ENCODE results near the gene ATP13A4.

Gene ATP13A4, protein sequence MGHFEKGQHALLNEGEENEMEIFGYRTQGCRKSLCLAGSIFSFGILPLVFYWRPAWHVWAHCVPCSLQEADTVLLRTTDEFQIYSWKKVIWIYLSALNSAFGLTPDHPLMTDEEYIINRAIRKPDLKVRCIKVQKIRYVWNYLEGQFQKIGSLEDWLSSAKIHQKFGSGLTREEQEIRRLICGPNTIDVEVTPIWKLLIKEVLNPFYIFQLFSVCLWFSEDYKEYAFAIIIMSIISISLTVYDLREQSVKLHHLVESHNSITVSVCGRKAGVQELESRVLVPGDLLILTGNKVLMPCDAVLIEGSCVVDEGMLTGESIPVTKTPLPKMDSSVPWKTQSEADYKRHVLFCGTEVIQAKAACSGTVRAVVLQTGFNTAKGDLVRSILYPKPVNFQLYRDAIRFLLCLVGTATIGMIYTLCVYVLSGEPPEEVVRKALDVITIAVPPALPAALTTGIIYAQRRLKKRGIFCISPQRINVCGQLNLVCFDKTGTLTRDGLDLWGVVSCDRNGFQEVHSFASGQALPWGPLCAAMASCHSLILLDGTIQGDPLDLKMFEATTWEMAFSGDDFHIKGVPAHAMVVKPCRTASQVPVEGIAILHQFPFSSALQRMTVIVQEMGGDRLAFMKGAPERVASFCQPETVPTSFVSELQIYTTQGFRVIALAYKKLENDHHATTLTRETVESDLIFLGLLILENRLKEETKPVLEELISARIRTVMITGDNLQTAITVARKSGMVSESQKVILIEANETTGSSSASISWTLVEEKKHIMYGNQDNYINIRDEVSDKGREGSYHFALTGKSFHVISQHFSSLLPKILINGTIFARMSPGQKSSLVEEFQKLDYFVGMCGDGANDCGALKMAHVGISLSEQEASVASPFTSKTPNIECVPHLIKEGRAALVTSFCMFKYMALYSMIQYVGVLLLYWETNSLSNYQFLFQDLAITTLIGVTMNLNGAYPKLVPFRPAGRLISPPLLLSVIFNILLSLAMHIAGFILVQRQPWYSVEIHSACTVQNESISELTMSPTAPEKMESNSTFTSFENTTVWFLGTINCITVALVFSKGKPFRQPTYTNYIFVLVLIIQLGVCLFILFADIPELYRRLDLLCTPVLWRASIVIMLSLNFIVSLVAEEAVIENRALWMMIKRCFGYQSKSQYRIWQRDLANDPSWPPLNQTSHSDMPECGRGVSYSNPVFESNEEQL

DNA sequence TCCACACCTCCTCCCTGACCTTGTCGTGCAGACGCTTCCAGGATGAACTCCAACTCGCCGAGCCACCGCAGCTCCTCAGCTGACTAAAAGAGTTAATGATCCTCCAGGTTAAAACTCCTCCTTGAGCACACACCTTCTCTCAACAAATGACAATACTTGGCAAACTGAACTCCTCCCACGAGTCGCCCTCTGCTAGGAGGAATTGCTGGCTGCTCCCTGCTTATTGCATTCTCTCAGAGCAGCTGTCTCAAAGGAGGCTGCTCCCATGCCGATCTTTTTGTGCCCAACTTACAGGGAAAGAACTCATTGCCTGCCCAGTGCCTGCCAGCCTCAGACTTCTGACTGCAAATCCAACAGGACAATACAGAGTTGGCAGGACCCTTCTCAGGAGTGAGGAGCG, at the start of gene ATP13A4:
Gene ATP13A4, minus strand, starts transcription at position 85 of the 400 bp plus-strand sequence. CDS start 96 bp downstream, outside the sequence.
- no peak for DNase-seq

DNA sequence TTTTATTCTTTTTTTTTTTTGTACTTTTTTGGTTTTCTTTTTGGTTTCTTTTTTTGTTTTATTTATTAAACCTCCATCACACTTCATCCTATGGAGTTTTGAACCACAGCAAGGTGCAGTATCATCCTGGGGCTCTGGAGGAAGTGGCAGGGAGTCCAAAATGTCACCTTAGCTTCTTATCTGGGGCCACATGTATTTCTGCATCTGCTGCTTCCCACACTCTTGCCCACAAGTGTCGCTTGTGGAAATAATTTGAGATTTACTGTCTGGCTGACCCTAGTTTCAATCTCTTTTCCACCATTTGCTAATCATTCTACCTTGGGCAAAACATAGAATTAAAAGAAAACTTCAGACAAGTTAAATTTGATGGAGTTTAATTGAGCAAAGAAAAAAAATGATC, 44.7 kb upstream of the ATP13A4 start:
- no peak for DNase-seq

DNA sequence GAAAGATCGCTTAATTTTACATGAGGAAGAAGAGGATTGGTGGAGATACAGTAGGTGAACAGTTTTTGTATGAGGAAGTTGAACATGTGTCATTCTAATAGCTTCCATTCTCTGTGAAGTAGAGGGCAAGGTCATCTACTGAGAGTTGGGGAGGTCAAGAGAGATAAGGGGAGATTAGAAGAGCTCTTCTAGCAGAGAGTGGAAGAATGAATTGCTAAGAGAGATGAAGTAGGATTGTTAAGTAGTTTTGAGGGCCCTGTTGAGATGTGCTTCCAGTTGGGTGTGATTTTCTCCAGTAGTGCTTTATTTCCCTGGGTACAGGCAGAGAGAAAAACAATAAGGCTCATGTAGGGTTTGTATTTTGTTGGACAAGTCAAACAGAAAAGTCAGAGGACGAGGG, 43.5 kb upstream of the ATP13A4 start:
- DNase-seq: no peak

DNA sequence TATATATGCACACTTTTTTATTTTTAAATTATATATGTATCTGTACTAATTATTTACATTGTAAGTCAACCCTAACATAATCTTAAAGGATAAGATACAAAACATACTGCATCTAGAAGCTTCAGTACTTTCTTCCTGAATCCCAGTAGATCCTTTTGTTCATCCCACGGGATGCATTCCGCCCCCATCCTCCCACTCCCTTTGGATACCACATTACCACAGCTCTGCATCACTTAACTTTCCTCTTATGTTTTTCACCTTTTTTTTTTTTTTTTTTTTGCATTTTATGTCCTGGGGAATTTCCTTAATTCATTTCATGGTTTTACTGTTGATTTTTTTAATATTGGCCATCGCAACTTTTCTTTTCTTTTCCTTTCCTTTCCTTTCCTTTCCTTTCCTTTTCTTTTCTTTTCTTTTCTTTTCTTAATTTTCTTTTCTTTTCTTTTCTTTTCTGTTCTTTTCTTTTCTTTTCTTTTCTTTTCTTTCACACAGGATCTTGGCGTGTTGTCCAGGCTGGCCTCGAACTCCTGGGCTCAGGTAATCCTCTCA, 41.3 kb upstream of the ATP13A4 start:
- DNase-seq: no peak

DNA sequence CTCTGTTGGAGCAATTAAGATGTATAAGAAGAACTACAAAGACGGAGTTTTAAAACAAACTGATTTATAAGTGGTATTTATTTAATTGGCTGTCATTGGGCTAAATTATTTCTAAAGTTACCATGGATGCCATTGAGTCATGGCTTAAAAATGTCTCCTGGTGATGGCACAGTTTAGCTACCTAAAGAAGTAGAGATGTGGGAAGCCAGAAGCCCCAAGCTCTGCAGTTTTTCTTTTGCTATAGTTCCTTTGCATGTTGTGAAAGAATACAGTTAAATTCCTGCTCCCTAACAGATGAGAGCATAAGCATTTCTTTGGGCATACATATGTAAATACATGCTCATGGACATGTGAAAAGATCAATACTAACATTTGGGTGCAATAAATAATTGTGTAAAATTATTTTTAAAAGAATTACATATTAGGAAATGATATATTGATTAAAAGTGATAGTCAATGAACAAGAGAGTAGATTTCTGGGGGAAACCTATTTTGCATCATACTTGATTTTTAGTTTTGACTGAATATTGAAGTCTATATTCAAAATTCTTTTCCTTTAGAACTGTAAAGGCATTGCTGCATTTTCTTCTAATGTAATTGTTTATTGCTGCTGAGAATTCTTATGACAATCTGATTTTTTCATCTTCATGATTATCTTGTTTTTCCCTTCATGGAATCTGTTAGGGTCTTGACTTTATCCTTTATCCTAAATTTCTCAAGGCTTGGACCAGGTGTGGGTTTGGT, 40.4 kb upstream of the ATP13A4 start:
- DNase-seq: no peak

DNA sequence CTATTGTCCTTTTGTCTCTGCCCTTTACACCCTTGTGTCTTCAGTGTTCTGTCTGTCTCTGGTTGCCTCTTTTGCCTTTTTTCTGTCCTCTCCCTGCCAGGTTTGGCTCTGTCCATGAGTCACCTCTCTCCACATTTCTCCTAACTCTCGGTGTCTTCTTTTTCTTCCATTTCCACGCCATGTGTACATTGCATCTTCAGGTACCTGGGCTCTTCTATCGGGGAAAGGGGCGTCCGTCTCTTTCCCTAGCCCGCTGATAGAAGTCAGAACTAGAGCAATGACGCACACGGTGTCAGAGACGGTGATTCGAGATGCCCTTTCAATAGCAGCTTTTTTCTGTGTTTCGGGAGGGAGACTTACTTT, 39.0 kb upstream of the ATP13A4 start:
- peak; percentile 70 for DNase-seq

DNA sequence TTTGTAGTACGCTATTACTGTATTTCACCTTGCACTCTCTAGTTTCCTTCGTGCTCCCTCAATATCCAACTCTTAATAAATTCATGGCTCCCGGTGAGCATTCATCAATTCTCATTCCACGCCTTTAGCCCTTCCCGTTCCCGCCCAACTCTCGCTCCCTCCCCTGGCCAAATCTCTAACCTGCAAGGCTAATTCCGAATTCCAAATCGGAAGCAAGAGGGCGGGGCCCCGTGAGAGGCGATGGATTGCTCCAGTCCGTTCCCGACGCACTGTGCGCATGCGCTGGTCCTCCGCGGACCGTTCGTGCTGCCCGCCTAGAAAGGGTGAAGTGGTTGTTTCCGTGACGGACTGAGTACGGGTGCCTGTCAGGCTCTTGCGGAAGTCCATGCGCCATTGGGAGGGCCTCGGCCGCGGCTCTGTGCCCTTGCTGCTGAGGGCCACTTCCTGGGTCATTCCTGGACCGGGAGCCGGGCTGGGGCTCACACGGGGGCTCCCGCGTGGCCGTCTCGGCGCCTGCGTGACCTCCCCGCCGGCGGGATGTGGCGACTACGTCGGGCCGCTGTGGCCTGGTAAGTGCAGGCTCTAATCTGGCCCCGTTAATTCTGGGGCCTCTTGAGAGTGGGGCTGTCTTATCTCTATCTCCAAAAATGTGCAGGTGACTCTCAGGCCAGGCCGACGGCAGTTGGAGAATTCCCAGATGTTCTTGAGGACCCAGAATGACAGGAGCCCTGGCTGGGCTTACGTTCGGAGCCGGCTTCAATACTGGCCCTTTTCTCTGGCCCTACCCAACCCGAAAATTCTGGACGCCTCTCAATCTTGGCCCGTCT, 38.4 kb upstream of the ATP13A4 start, which contains the start of gene OPA1:
Gene OPA1, plus strand, starts transcription at position 368 of the 827 bp plus-strand sequence. Its CDS starts 170 bp downstream, at position 538.
- peak; percentile 100 for DNase-seq

DNA sequence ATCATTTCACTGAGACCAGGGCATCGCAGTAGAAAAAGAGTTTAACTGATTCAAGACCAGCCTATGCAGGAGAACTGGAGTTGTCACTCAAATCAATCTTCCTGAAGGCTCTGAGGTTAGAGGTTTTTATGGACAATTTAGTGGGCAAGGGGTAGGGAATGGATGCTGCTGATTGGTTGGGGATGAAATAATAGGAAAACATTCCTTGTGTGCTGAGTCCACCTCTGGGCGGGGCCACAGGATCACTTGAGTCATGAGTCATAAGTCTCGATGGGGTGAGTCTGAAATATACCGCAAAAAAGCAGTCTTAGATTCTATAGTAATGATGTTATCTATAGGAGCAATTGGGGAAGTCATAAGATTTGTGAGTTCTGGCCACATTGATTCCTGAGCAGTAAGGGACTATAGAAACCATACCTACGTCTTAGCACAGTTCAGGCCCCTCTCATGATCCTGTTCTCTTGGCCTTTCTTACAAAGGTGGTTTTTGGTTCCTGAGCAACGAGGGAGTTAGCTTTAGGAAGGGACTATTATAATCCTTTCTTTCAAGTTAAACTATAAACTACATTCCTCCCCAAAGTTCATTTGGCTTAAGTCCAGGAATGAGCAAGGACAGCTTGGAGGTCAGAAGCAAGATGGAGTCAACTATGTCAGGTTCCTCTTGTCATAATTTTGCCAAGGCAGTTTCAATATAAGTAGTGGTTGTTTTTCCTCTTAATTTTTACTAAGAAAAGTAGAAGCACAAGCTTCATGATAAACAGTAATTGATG, 35.6 kb upstream of the ATP13A4 start:
- no peak for DNase-seq

DNA sequence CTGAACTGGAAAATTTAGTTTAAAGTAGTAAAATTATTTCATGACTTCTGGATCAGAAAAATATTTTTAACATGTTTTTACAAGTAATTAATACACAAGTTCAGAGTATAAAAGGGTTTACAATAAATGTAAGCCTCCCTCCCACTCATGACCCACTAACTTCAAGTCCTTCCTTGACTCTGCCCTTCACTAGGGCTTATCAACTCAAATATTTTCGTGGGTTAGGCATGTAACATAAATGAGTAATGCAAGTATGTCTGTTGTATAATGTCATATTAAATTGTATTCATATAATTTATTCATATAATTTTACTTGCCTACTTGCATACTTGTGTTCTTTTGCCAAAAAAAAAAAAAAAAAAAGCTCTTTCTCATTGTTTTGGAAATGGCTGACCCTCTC, 34.9 kb upstream of the ATP13A4 start:
- DNase-seq: no peak

DNA sequence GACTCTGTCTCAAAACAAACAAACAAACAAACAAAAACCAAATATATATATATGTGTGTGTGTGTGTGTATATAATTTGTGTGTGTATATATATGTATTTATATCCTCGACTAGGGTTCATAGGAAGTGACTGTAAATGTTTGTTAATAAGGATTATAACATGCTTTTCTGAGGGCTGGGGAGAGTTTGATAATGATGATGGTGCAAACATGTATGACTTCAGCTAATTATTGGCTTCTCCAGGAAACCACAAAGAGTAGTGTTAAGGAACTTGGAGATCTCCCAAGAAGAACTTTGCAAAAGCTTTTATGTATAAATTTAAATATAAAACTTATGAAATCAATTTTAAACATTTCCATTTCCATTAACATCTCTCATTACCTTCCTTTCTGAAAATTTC, 34.4 kb upstream of the ATP13A4 start:
- no peak for DNase-seq

DNA sequence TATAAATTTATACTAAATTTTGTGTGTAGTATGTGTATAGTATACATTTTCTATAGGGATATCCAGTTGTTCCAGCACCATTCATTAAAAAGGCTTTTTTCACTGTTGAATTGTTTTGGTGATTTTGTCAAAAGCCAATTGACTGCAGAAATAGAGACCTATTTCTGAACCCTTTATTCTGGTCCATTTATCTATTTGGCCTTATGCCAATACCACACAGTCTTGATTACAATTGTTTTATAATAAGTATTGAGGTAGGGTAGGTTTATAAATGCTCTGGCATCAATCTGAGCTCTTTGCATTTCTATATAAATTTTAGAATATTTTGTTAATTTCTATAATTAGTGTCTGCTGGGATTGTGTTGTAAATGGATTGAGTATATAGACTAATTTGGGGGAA, 31.8 kb upstream of the ATP13A4 start:
- DNase-seq: no peak

DNA sequence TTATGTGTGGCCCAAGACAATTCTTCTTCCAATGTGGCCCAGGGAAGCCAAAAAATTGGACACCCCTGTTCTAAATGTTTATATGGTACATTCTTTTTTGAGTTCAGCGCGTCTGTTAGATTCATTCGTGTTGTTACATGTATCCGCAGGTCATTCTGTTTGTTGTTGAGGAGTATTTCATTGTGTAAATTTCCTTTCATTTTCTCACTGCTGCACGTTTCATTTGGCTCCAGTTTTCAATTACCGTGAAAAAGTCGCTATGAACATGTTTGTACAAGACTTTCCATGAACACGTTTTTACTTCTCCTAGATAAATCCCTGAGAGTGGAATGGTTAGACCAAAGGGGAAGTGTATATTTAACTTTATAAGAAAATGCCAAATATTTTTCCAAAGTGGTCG, 30.8 kb upstream of the ATP13A4 start:
- no peak for DNase-seq

DNA sequence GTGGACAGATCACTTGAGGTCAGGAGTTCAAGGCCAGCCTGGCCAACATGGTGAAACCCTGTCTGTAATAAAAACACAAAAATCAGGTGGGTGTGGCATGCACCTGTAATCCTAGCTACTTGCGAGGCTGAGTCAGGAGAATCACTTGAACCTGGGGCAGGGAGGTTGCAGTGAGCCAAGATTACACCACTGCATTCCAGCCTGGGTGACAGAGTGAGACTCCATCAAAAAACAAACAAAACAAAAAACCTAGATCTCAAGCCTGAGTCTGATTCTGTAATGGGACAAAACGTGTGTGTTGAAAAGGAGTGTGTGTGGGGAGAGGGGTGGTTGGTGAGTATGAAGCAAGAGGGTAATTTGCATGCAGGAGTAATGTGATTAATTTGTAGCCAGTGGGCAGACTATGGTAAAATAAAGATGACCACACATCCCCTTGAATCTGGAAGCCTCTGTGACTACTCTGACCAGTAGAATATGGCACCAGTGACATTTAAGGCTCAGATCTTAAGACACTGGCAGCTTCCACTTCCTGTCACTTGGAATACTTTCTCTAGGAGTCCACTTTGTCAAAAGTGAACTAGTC, 19.9 kb upstream of the ATP13A4 start:
- DNase-seq: no peak

DNA sequence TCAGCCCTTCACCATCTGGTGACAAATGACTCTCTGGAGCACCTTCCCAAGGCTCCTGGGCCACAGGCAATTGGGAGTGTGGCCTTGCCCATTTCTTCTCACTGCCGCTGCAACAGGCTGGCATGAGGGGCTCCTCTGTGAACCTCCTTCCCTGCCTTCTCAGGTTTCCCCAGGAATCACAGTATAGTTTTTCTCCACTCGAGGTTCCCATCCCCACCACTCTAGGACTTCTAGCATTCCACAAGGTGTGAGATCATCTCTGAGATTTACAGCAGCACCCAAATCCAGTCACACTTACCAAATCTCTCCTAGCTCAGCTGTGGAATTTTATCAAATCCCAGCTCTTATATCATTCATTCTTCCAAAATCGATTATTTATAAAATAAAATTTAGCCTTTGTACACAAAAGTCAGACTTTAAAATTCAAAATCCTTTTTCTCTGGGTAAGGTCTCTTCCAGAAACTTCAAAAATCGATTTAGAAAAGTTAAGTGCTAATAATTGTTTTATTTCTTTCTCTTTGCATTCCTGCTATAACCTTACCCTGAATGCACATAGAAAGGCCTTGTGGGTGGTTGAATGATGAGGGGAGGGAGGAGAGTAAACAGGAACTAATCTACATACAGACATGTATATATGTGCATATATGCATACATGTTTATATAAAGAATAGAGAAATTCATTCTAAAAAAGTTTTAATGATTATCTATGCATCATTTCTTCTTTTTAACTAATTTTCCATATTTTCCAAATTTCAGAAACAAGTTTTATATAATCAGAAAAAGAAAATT, 18.9 kb upstream of the ATP13A4 start:
- no peak for DNase-seq

DNA sequence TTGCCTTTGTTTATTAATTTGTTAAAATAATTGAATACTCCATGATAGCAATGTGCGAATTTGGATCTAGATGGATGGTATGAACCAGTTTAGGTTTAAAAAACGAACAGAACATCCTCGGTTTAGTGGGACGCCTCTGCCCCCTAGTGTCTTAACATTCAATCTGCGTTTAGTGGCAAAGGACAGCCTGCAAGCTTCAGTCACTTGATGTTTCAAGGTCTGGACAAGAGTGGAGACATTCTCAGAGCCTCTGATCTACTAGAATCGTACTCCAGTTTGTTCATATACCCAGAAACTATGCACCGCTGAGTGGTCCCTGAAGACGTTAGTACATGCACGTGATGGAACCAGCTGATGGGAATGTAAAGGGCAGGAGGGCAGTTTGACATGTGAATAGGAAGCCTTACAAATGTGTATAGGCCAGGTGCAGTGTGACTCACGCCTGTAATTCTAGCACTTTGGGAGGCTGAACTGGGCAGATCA, 17.8 kb upstream of the ATP13A4 start:
- DNase-seq: peak; percentile 77

DNA sequence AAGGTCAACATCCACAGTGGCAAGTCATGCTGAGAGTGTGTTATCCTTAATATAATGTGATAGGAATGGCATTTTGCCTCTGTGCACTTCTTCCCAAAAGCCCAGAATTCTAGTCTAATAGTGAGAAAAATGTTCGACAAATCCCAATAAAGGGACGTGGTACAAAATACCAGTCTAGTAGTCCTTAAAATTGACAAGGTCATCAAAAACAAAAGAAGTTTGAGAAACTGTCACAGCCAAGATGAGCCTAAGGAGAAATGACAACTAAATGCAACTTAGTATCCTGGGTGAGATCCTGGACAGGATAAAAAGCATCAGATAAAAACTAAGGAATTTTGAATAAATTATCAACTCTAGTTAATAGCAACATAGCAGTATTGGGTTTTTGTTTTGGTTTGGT, 14.4 kb upstream of the ATP13A4 start:
- DNase-seq: no peak

DNA sequence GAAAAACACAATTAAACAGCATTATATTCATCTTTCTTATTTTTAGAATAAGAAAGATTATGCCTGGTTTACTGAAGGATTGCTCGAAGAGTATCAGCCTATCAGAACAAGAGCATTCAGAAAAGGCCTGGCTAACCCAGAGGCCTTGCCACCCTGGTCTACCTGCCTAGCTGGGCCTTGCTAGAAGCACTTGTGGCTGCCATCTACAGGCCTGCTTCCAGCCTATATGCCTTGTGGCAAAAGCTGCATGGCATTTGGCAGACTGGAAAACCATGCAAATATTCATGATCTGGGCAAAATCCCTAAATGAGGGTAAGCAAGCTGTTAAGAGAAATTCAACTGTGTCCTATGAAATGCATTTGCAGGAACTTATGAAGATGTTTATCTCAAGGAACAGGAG, 9.3 kb upstream of the ATP13A4 start:
- no peak for DNase-seq

DNA sequence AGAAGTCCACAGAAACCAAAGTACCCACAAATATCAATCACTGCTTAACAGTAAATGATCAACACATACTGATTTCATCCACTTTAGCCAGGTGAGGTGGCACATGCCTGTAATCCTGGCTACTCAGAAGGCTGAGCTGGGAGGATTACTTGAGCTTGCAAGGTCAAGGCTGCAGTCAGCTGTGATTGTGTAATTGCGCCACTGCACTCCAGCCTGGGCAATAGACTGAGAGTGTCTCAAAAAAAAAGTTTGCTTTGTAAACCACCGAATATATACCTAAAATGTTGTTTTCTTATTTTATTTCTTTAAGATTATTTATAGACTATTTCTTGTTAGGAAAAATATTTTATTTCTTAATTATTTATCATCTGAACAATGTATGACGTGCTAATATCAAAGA, 8.7 kb upstream of the ATP13A4 start:
- no peak for DNase-seq

DNA sequence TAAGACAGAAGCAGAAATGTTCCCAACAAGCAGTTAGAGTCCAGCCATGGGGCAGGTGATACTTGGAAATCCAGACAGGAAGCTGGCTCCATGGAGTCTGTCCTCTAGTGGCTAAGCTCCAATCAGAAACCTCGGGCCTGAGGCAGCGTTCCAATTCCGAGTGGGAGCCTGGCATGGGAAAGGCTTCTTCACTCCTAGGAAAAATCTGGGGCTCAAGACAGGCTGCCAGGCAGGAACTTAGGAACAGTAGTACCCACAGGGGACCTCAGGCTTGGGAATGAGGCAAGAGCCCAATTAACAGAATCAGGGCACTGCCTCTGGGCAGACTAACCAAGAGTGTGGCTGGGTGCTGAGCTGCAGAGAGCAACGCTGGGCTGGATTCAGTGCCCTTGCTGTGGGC, 6.2 kb upstream of the ATP13A4 start:
- peak; percentile 13 for DNase-seq
